Panc1 (cell line): ENCODE results near the gene KDR. TPM values are rescaled to one million over a fixed set of nuclear protein-coding genes. Genes with fewer than 3 reads are reported as not detected.

ENCODE experiments used
- ATAC-seq: fragments of 200-7000 bp; cut with Tn5 transposase; 2 replicates; pipeline ENCODE4 v1.9.1; 2020; ENCODE audit warnings: mild to moderate bottlenecking, moderate library complexity
- BruUV-seq: library from RNA; stranded (reverse); fragments of 400-500 nt; replicated peaks from 2 replicates; lab custom pipeline; 2021; lab: Mats Ljungman, UMichigan
- CTCF ChIA-PET: fragments of 300-600 bp; sonication (Branson Sonifier 250); formaldehyde crosslinking; loops from one replicate; lab custom pipeline; 2022; ENCODE audit warnings: antibody characterized with exemption; lab: Charles Lee
- POLR2A ChIA-PET: fragments of 300-600 bp; sonication (Branson Sonifier 250); formaldehyde crosslinking; loops from one replicate; lab custom pipeline; 2022; ENCODE audit warnings: antibody characterized with exemption; lab: Charles Lee
- DNase-seq: peaks from one replicate; pipeline ENCODE4 v3.0.0-alpha.2; 2010; ENCODE audit warnings: low read depth, low spot score
- H3K27ac ChIP-seq: 2 replicates; pipeline ENCODE4 v1.5.1; 2011; ENCODE audit warnings: mild to moderate bottlenecking, low read length, inconsistent platforms
- H3K27me3 ChIP-seq: fragments of 200-500 bp; sonication (Bioruptor generic); 2 replicates; pipeline ENCODE4 v1.6.0; 2014; ENCODE audit warnings: low read length, inconsistent platforms; ENCODE audit not compliant: control insufficient read depth, insufficient read depth
- H3K36me3 ChIP-seq: fragments of 200-500 bp; sonication (Bioruptor generic); 2 replicates; pipeline ENCODE4 v1.5.1; 2014; ENCODE audit warnings: inconsistent platforms, mild to moderate bottlenecking, low read length, moderate library complexity; ENCODE audit not compliant: control insufficient read depth, insufficient read depth
- H3K4me1 ChIP-seq: 2 replicates; pipeline ENCODE4 v1.5.1; 2011; ENCODE audit warnings: inconsistent platforms, mild to moderate bottlenecking, low read length, moderate library complexity; ENCODE audit not compliant: control insufficient read depth, insufficient read depth
- H3K4me3 ChIP-seq, 2 experiments: 2 replicates each; pipeline ENCODE4 v1.5.1; 2011 to 2012; ENCODE audit warnings: low read depth in 2 of 2, low read length in 2 of 2, mild to moderate bottlenecking in 2 of 2, inconsistent platforms in 1 of 2, moderate library complexity in 1 of 2
- H3K9me3 ChIP-seq: fragments of 200-500 bp; sonication (Bioruptor generic); 2 replicates; pipeline ENCODE4 v1.5.1; 2014; ENCODE audit warnings: low read depth, mild to moderate bottlenecking, inconsistent platforms, low read length, moderate library complexity; ENCODE audit not compliant: control insufficient read depth, insufficient read depth
- CTCF ChIP-seq: fragments of 450-650 bp; IDR thresholded peaks from 2 replicates; pipeline ENCODE4 v1.5.1; 2017; ENCODE audit warnings: mild to moderate bottlenecking
- POLR2AphosphoS5 ChIP-seq: IDR thresholded peaks from 2 replicates; pipeline ENCODE4 v1.6.1; 2012; ENCODE audit warnings: mild to moderate bottlenecking, low read depth, low read length, moderate library complexity
- REST ChIP-seq, 2 experiments: IDR thresholded peaks; 2 replicates each; pipeline ENCODE4 v1.6.1; 2011 to 2012; ENCODE audit warnings: low read depth in 2 of 2, control low read depth in 1 of 2, low read length in 1 of 2, mild to moderate bottlenecking in 1 of 2, moderate library complexity in 1 of 2; ENCODE audit not compliant: insufficient read depth in 1 of 2
- SIN3A ChIP-seq: IDR thresholded peaks from 2 replicates; pipeline ENCODE4 v1.6.1; 2012; ENCODE audit warnings: low read depth, mild to moderate bottlenecking, low read length, moderate library complexity, borderline replicate concordance; ENCODE audit not compliant: insufficient read depth
- TCF7L2 ChIP-seq: IDR thresholded peaks from 2 replicates; pipeline ENCODE4 v1.6.1; 2011; ENCODE audit warnings: mild to moderate bottlenecking, low read depth, low read length, inconsistent platforms
- in situ Hi-C: cut with HindIII; loops from 2 replicates; pipeline ENCODE4 v1.10.0; 2016; ENCODE audit warnings: low sequenced_read_pairs, low pct_unique_long_range_greater_than_20kb
- intact Hi-C: fragments of 100-400 bp; cut with micrococcal nuclease; formaldehyde crosslinking; loops from one replicate; pipeline ENCODE4 v1.10.0; 2022; ENCODE audit not compliant: unreplicated experiment
- total RNA-seq: library from RNA; stranded (reverse); gene quantifications from one replicate; pipeline ENCODE4 v1.2.1, GENCODE V29; 2021; ENCODE audit not compliant: unreplicated experiment

The KDR gene
- total RNA-seq, 1 experiment from 2014 or later: 0.18 TPM

- no peak overlapping the region for H3K27ac ChIP-seq
- no peaks in the 10 kb centered on the region for H3K36me3 ChIP-seq
- no peaks in the 10 kb centered on the region for H3K9me3 ChIP-seq
- H3K4me3 ChIP-seq: no peak overlapping the region
- no peaks in the 10 kb centered on the region for H3K4me1 ChIP-seq
- CTCF ChIA-PET: no interaction called here
- H3K27me3 ChIP-seq: no peaks in the 10 kb centered on the region
- intact Hi-C loops (no loop called here), in situ Hi-C loops (no loop called here)
- no peak for ATAC-seq
- BruUV-seq: no TSS peak
- POLR2A ChIA-PET: no interaction called here
- TF ChIP-seq TCF7L2 (no peak), SIN3A (no peak), CTCF (no peak), REST (IDR thresholded peaks at IDR 0.05; ENCODE audit: insufficient read depth in 1 of 2, low read depth in 2 of 2, low read length in 1 of 2) (no peak), POLR2AphosphoS5 (no peak)
- DNase-seq: no peak
Measured at GRCh38 chr4:55038176-55038890, 87.1 kb downstream of the KDR start.

GRCh38 chr4:55037728-55038127 lies 87.7 kb downstream of the KDR start:
- no peak for TF ChIP-seq REST (IDR thresholded peaks at IDR 0.05; ENCODE audit: insufficient read depth in 1 of 2, low read depth in 2 of 2, low read length in 1 of 2)
- no peak for TF ChIP-seq CTCF
- no peak for TF ChIP-seq POLR2AphosphoS5
- no peak for TF ChIP-seq TCF7L2
- no peak for TF ChIP-seq SIN3A
- Histone ChIP-seq H3K27ac (no peak overlapping the region), H3K9me3 (no peaks in the 10 kb centered on the region), H3K27me3 (no peaks in the 10 kb centered on the region), H3K4me3 (no peak overlapping the region), H3K36me3 (no peaks in the 10 kb centered on the region), H3K4me1 (no peaks in the 10 kb centered on the region)
- no TSS peak for BruUV-seq
- in situ Hi-C loops: no loop called here
- ChIA-PET CTCF (no interaction called here), POLR2A (no interaction called here)
- ATAC-seq (no peak), DNase-seq (no peak)
- intact Hi-C loops: no loop called here
